GM18907 (cell line): ENCODE measurements around the gene MSTO1.
"Not testable (repeated sequence)": the region's sequence is repeated elsewhere in the genome, so short reads cannot be mapped to it uniquely, and the experiment has no call there.

Source experiments
- ATAC-seq: cut with Tn5 transposase; IDR thresholded peaks from one replicate; pipeline ENCODE4 v1.9.1; 2021; ENCODE audit warnings: mild to moderate bottlenecking, moderate library complexity; ENCODE audit not compliant: unreplicated experiment

The MSTO1 gene

GRCh38 chr1:155613226-155613625, 3.2 kb downstream of the MSTO1 start:
- ATAC-seq, result not testable (repeated sequence)

- no peak for ATAC-seq
Measured at GRCh38 chr1:155622191-155622590, 12.2 kb downstream of the MSTO1 start.

DNA sequence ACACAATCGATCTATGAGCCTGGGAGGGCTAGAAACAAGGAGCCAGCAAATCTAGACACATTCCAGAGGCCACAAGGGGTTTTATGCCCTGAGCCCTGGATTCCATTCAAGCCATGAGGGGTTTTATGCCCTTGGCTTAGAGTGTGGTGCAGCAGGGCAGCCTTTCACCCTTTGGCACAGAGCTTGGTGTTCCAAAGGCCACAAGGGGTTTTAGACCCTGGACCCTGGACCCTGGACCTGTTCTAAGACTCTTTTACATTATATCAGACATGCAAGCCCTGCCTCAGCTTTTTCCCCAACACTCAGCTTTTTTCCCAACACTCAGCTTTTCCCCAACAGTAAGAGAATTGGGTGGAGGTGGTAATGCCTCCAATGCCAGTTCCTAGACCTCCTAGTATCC, 13.3 kb downstream of the MSTO1 start:
- no peak for ATAC-seq

GRCh38 chr1:155626428-155626827, 16.4 kb downstream of the MSTO1 start:
- not testable (repeated sequence) for ATAC-seq

DNA sequence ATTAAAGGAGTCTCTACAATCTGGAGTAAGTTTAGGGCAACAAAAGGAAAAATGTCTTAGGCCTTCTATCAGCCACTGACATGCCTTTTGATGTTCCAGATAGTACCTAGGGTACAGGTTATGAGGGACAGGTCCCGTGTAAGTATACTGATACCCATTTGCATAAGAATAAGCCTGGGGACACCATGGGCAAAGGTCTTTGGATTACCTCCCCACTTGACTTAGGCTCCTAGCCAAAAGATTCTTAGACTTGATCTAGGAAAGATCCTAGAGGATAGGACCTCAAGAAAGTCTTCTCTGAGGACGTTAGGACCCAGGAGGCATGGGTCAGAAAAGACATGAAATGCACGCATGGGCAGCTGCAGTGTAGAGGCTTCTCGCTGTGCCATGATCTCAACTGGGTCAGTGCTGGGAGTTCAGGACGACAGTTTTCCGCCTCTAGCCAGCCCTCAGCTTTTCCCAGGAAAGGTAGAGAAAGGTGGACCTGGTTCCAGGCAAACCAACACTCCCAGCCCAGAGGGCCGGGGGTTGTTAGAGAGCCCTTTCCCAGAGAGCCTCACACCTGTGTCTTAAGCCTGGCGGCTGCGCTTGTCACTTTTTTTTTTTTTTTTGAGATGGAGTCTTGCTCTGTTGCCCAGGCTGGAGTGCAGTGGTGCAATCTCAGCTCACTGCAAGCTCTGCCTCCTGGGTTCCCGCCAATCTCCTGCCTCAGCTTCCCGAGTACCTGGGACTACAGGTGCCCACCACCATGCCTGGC, 26.6 kb downstream of the MSTO1 start:
- ATAC-seq, result no peak

GRCh38 chr1:155640367-155640766, 30.3 kb downstream of the MSTO1 start:
- ATAC-seq, result no peak

DNA sequence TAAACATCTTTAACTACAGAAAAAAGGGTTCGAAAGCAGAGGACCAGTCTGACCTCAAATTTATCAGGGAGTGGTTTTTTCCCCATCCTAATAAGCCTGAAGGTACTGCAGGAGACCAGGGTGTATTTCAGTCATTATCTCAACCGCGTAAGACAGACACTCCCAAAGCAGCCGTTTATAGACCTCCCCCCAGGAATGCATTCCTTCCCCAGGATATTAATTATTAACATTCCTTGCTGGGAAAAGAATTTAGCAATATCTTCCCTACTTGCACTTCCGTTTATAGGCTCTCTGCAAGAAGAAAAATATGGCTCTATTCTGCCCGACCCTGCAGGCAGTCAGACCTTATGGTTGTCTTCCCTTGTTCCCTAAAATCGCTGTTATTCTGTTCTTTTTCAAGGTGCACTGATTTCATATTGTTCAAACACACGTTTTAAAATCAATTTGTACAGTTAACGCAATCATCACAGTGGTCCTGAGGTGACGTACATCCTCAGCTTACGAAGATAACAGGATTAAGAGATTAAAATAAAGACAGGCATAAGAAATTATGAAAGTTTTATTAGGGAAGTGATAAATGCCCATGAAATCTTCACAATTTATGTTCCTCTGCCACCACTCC, 32.7 kb downstream of the MSTO1 start:
- ATAC-seq, result not testable (repeated sequence)

DNA sequence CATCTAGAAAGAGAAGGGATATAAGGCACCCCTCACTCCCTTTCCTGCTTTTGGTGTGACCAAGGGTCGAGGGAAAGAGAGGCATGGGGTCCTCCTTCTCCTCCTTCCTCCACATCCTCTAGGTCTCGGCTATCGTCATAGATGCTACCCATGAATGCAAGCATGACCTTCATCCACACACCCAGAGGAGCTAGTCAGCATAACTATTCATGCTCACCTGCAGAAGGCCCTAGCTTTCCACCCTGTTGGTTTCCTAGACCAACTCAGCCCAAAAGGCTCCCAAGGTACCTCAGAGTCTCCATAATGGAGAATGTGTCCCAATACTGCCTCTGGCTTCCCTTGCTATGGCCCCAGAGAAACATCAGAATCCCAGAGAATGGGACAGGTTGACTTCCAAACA, 33.2 kb downstream of the MSTO1 start:
- no peak for ATAC-seq

DNA sequence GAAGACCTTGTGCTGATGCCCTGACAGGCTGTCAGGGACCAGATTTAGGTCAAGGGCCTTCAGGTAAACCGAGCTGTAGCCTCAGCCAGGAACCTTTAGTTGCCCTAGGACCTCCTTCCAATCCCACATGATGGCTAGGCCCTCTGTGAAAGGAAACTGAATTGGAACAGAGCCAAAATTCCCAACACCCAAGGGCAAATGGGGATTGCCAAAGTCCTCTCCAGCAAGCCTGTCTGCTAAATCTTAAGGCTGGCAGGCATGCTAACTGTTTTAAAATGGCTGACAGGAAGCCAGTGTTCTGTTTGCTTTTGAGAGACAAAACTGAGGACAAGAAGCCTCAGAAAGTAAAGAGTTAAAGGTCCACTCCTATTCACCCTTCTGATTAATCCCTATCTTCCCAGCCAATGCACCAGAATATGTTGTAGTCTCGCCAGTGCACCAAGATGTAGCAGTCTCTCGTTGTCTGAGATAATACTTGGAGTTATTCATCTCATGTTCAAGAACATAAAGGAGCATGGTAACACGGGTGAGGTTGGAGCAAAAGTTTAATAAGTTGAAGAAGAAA, 35.1 kb downstream of the MSTO1 start:
- no peak for ATAC-seq

GRCh38 chr1:155645648-155646047, 35.6 kb downstream of the MSTO1 start:
- ATAC-seq, result no peak

DNA sequence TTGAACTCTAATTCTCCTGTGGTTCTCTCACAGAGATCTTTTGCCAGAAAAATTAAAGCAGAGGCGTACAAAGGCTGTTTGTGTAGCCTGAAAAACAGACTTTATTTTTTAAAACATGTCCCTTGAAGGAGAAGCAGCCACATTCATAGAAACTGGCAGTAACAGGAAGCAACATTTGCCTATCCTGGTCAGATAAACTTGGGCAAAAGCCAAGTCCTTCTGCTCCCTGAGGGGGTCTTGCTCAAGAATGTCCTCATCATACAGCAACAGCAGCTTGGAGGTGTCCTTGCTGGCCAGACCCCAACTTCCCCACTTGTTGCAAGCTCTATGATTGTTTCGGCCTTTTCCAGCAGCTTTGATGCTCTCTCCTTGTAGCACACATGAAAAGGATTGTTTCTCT, 36.3 kb downstream of the MSTO1 start:
- ATAC-seq, result no peak

GRCh38 chr1:155648207-155649147, 38.5 kb downstream of the MSTO1 start:
- no peak for ATAC-seq

DNA sequence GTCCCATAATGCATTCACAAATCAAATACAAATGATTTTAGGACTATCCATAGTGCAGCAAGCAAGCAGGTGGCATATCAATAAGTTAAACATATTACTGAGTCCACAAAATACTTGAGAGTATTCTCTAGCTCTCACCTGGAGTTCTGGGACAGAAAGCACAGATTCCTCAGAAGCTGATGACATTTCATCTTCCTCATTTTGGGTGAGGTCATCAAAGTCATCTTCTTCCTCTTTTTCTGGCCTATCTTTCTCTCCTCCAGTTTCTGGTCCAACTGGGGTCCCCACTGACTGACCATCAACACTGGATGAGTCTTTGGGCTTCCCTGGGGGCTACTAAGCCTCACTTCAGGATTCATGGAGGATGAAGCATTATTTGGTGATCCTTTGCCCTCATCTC, 39.7 kb downstream of the MSTO1 start:
- no peak for ATAC-seq

GRCh38 chr1:155650231-155650757, 40.3 kb downstream of the MSTO1 start:
- no peak for ATAC-seq

DNA sequence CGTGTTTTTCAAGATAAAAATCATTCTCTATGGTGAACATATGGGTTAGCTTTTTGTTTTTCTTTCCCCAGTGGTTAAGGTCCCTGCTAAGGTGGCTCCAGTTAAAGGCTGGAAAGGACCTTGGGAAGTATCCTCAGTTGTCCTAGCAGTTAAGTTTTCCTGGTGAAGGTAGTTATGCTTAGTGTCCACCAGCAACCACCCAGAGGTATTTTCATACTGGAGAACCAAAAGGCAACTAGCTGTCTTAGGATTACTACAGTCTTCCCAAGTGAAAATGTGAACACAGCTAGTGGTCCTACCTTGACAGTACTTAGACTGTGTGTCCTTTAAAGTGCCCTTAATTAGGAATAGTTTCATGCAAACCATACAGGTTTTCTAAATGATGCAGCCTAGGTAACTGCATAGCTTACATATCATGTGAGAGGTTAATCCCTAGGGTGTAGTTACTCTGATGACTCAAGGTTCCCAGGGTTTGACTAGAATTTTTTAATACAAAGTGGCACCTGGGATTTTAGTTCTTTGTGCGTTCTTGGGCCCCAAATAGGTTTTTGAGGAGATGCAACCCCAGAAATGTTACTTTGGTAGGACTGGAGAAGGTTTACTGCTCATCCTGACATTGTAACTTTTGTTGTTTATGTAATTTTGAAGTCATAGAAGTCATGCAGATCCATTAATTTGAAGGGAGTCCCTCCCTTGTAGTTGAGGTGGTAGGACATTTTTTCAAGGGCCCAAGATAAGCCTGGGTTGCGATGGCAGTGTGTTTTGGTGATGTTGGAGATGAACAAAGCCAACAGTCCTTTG, 42.0 kb downstream of the MSTO1 start:
- ATAC-seq, result no peak

DNA sequence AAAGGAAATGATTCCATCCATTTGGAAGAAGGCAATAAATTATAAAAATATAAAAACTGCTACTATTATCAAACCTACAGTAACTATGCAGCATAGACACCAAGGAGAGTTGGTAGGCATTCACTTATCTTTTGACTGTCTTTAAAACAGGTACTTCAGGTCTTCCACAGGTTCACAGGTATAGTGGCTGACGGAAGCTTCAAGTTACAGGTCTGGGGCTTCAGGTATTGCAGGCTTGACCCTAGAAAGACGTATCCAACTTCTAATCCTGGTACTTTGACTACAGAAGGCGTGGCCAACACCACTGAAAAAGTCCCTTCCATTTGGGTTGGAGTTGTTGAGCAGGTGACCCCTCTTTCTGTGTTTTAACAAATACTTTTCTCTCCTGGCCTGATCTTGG, 42.9 kb downstream of the MSTO1 start:
- ATAC-seq, result no peak

- no peak for ATAC-seq
Measured at GRCh38 chr1:155657463-155657862, 47.4 kb downstream of the MSTO1 start.

DNA sequence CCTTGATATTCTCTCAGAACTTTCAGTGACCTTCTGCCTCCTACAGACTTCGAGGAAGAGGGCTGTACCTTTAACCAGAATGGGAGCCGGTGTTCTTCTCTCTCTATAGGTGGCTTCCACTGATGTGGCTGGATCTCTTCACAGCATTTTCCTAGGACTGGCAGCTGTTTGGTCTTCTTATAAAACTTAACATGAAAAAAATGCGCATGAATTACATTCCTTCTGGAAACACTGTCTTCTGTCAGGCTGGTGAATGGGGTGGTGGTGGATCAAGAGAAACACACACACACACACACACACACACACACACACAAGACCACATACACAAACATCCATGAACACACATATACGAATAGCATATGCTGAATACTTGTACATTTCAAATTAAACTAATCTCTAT, 51.2 kb downstream of the MSTO1 start:
- not testable (repeated sequence) for ATAC-seq
